COLO668 (cell line): Measurements from ENCODE around the gene MYOZ1.

ENCODE experiments used
- DNase-seq: peaks from one replicate; lab custom pipeline; 2025; ENCODE audit not compliant: unreplicated experiment; lab: John Stamatoyannopoulos, UW

Gene MYOZ1

GRCh38 chr10:73601486-73601921 lies 39.8 kb downstream of the MYOZ1 start:
- peak; percentile 54 for DNase-seq

GRCh38 chr10:73597346-73597745 lies 43.9 kb downstream of the MYOZ1 start:
- DNase-seq: no peak

- DNase-seq: no peak
Observed at GRCh38 chr10:73593812-73594211, 47.5 kb downstream of the MYOZ1 start.

GRCh38 chr10:73593110-73593509 lies 48.2 kb downstream of the MYOZ1 start:
- no peak for DNase-seq

GRCh38 chr10:73591935-73592699 lies 49.2 kb downstream of the MYOZ1 start:
- peak; percentile 55 for DNase-seq

GRCh38 chr10:73590881-73591799 lies 50.1 kb downstream of the MYOZ1 start, which contains the start of gene USP54:
TSS of gene USP54 (minus strand) at chr10:73591342. CDS start at chr10:73575658, 15,684 bp downstream.
- DNase-seq: no peak

- DNase-seq: no peak
Observed at GRCh38 chr10:73589563-73590126, 51.6 kb downstream of the MYOZ1 start.

GRCh38 chr10:73588656-73589055 lies 52.6 kb downstream of the MYOZ1 start:
- no peak for DNase-seq

- DNase-seq: no peak
Observed at GRCh38 chr10:73586583-73586984, 54.7 kb downstream of the MYOZ1 start.

GRCh38 chr10:73585327-73585726 lies 55.9 kb downstream of the MYOZ1 start:
- no peak for DNase-seq

GRCh38 chr10:73584737-73585136 lies 56.5 kb downstream of the MYOZ1 start:
- no peak for DNase-seq

GRCh38 chr10:73581918-73582317 lies 59.4 kb downstream of the MYOZ1 start:
- no peak for DNase-seq
